Upper lobe of left lung (tissue), 6 donors: ENCODE measurements around the gene AOC2. TPM values are rescaled to one million over a fixed set of nuclear protein-coding genes. Genes with fewer than 3 reads are reported as not detected.
"Not testable (repeated sequence)": the region's sequence is repeated elsewhere in the genome, so short reads cannot be mapped to it uniquely, and the experiment has no call there.

ENCODE experiments used
- ATAC-seq, 2 donors: fragments of 200-7000 bp; cut with Tn5 transposase; one replicate each; pipeline ENCODE4 v1.9.1; 2022; ENCODE audit warnings: mild to moderate bottlenecking in 2 of 2, moderate library complexity in 2 of 2; ENCODE audit not compliant: low FRiP score in 2 of 2
- DNase-seq, 2 donors: peaks; one replicate each; pipeline ENCODE4 v3.0.0-alpha.2; 2019 to 2020
- H3K27ac ChIP-seq, 4 donors: fragments of 200-600 bp; sonication (generic); one replicate each; pipeline ENCODE4 v1.5.1; 2016 to 2019
- H3K27me3 ChIP-seq, 4 donors: fragments of 200-600 bp; sonication (generic); one replicate each; pipeline ENCODE4 v1.5.1; 2017 to 2019
- H3K36me3 ChIP-seq, 4 donors: fragments of 200-600 bp; sonication (generic); one replicate each; pipeline ENCODE4 v1.5.1; 2016 to 2019
- H3K4me1 ChIP-seq, 4 donors: fragments of 200-600 bp; sonication (generic); one replicate each; pipeline ENCODE4 v1.5.1; 2018 to 2019
- H3K4me3 ChIP-seq, 4 donors: fragments of 200-600 bp; sonication (generic); one replicate each; pipeline ENCODE4 v1.5.1; 2017 to 2019; ENCODE audit warnings: mild to moderate bottlenecking in 2 of 4, moderate library complexity in 1 of 4
- H3K9me3 ChIP-seq, 4 donors: fragments of 200-600 bp; sonication (generic); one replicate each; pipeline ENCODE4 v1.5.1; 2018 to 2019
- EP300 ChIP-seq, 4 donors: sonication (generic); formaldehyde crosslinking; IDR thresholded peaks; one replicate each; pipeline ENCODE4 v1.5.1; 2017; ENCODE audit warnings: antibody characterized with exemption in 4 of 4, control low read depth in 2 of 4
- POLR2A ChIP-seq, 4 donors: fragments of 450-650 bp; IDR thresholded peaks; one replicate each; pipeline ENCODE4 v1.5.1; 2016 to 2017; ENCODE audit warnings: antibody characterized with exemption in 4 of 4, mild to moderate bottlenecking in 2 of 4
- POLR2AphosphoS5 ChIP-seq, 2 donors: sonication (generic); formaldehyde crosslinking; IDR thresholded peaks; one replicate each; pipeline ENCODE4 v1.5.1; 2017; ENCODE audit warnings: antibody characterized with exemption in 2 of 2
- whole genome bisulfite sequencing, 2 donors: methylation state at CpG; one replicate each; pipeline ENCODE4 v1.1.5; 2017 to 2018; 5-methylcytosine and 5-hydroxymethylcytosine counted together
- total RNA-seq, 6 donors: library from RNA; depleted of rRNA in 4 of 6; stranded (reverse); fragments of >200 nt in 4 of 6; gene quantifications; one replicate each; pipeline versions ENCODE4 v1.1.0 to v1.2.1, GENCODE V29; 2016 to 2021
- TF ChIP-seq, protein P1 (sequence below), 6 experiments: fragments of 450-650 bp in 4 of 6; fragments of 200-600 bp in 2 of 6; sonication (generic) in 2 of 6; IDR thresholded peaks; one replicate each; pipeline ENCODE4 v1.5.1; 2016 to 2019; ENCODE audit warnings: antibody characterized with exemption in 6 of 6
- donor health status: DM: no; HTN: no; CAD: no; lungs with moderate emphysema.
- donor health status: DM: no; HTN: yes; CAD: no; lungs with severe emphysema.

AOC2 gene
- total RNA-seq, 6 donors from 2014 or later = 1.5 to 5.2 (median 2.9) TPM

GRCh38 chr17:42853968-42854790, 9.8 kb downstream of the AOC2 start:
- WGBS, 2 donors = 70 to 78% methylated on average over 10 to 15 of the region's 15 CpGs
- no peak for ATAC-seq

GRCh38 chr17:42855048-42855596, 10.7 kb downstream of the AOC2 start:
- H3K9me3 ChIP-seq = no peaks in the 10 kb centered on the region
- peak overlapping the region in 3 of 4 donors; percentile 40 to 51 (median 48) for H3K4me3 ChIP-seq
- H3K27me3 ChIP-seq = no peaks in the 10 kb centered on the region
- H3K27ac ChIP-seq = peak overlapping the region; percentile 46 to 88 (median 62)
- peaks cover 4 to 15% (median 5%) of the 10 kb centered on the region in 4 donors for H3K4me1 ChIP-seq
- DNase-seq = no peak
- TF ChIP-seq, protein P1, sequence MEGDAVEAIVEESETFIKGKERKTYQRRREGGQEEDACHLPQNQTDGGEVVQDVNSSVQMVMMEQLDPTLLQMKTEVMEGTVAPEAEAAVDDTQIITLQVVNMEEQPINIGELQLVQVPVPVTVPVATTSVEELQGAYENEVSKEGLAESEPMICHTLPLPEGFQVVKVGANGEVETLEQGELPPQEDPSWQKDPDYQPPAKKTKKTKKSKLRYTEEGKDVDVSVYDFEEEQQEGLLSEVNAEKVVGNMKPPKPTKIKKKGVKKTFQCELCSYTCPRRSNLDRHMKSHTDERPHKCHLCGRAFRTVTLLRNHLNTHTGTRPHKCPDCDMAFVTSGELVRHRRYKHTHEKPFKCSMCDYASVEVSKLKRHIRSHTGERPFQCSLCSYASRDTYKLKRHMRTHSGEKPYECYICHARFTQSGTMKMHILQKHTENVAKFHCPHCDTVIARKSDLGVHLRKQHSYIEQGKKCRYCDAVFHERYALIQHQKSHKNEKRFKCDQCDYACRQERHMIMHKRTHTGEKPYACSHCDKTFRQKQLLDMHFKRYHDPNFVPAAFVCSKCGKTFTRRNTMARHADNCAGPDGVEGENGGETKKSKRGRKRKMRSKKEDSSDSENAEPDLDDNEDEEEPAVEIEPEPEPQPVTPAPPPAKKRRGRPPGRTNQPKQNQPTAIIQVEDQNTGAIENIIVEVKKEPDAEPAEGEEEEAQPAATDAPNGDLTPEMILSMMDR (IDR thresholded peaks at IDR 0.05) = no peak
- TF ChIP-seq POLR2AphosphoS5 (IDR thresholded peaks at IDR 0.05) = no peak
- no peak for TF ChIP-seq EP300 (IDR thresholded peaks at IDR 0.05)
- TF ChIP-seq POLR2A (IDR thresholded peaks at IDR 0.05) = no peak
- no peaks in the 10 kb centered on the region for H3K36me3 ChIP-seq
- 67 to 94% methylated on average over 1 to 8 of the region's 8 CpGs for WGBS, 2 donors
- ATAC-seq = no peak

More at GRCh38 chr17:42853968-42854790, 9.8 kb downstream of the AOC2 start:
- Histone ChIP-seq H3K27ac (peak overlapping the region; percentile 32 to 88 (median 72)), H3K4me1 (peaks cover 8 to 25% (median 10%) of the 10 kb centered on the region in 4 donors), H3K36me3 (no peaks in the 10 kb centered on the region), H3K9me3 (no peaks in the 10 kb centered on the region), H3K4me3 (peak overlapping the region; percentile 3 to 51 (median 44)), H3K27me3 (no peaks in the 10 kb centered on the region)
- DNase-seq = peak in 1 of 2 donors; percentile 40
- TF ChIP-seq POLR2A (IDR thresholded peaks at IDR 0.05) (no peak), POLR2AphosphoS5 (IDR thresholded peaks at IDR 0.05) (no peak), EP300 (IDR thresholded peaks at IDR 0.05) (no peak)
- TF ChIP-seq, protein P1 (IDR thresholded peaks at IDR 0.05) = no peak

GRCh38 chr17:42856093-42856492, 11.7 kb downstream of the AOC2 start:
- peak overlapping the region in 2 of 4 donors; percentile 48 to 51 for H3K4me3 ChIP-seq
- not testable (repeated sequence) for H3K4me1 ChIP-seq, H3K9me3 ChIP-seq, H3K27me3 ChIP-seq, DNase-seq, H3K36me3 ChIP-seq
- TF ChIP-seq POLR2AphosphoS5 (IDR thresholded peaks at IDR 0.05) = peak in 1 of 2 donors; percentile 3
- 80 to 86% methylated on average over 4 to 7 of the region's 8 CpGs for WGBS, 2 donors
- peak overlapping the region in 3 of 4 donors; percentile 46 to 88 (median 51) for H3K27ac ChIP-seq
- peak in 1 of 2 donors; percentile 34 for ATAC-seq

- H3K4me1 ChIP-seq, H3K36me3 ChIP-seq, H3K9me3 ChIP-seq, H3K27me3 ChIP-seq: not testable (repeated sequence)
- H3K27ac ChIP-seq = peak overlapping the region; percentile 21 to 71 (median 54)
- H3K4me3 ChIP-seq = peak overlapping the region in 1 of 4 donors; percentile 5
- ATAC-seq (peak; percentile 18 to 28), DNase-seq (peak in 1 of 2 donors; percentile 65)
- WGBS, 2 donors = 78 to 88% methylated on average over 6 of the region's 8 CpGs
Observed at GRCh38 chr17:42856516-42856915, 12.1 kb downstream of the AOC2 start.

DNA sequence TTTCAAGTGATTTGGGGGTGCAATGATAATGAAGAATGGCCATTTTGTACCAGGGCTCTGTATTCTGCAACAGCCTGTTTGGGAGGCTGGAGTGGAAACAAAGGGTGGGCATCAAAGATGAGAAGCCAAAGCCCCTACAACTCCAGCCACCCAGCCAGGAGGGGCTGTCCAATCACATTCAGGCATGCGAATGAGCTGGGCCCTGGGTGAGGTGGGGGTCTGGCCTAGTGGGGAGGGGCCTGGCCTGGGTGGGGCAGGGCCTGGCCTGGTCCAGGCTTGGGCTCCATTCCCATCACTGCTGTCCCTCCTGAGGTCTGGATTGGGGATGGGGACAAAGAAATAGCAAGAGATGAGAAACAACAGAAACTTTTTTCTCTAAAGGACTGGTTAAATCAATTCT, 13.0 kb downstream of the AOC2 start:
- Histone ChIP-seq H3K36me3 (no peaks in the 10 kb centered on the region), H3K4me1 (peaks cover 3 to 9% (median 4%) of the 10 kb centered on the region in 4 donors), H3K9me3 (no peaks in the 10 kb centered on the region), H3K4me3 (no peak overlapping the region), H3K27ac (peak overlapping the region in 3 of 4 donors; percentile 21 to 71 (median 54)), H3K27me3 (no peaks in the 10 kb centered on the region)
- TF ChIP-seq EP300 (IDR thresholded peaks at IDR 0.05) (no peak), POLR2AphosphoS5 (IDR thresholded peaks at IDR 0.05) (no peak), POLR2A (IDR thresholded peaks at IDR 0.05) (no peak)
- TF ChIP-seq, protein P1 (IDR thresholded peaks at IDR 0.05) = no peak
- DNase-seq = no peak
- no peak for ATAC-seq
- 91 to 100% methylated on average over 1 of the region's 1 CpG for WGBS, 2 donors
